CD4-positive, alpha-beta T cell treated with Interleukin-4 for 4 hours (primary cell): Measurements from ENCODE around the gene SPINK13.
"Not testable (repeated sequence)": the region's sequence is repeated elsewhere in the genome, so short reads cannot be mapped to it uniquely, and the experiment has no call there.

Source experiments
- DNase-seq: peaks from one replicate; pipeline ENCODE4 v3.0.0-alpha.2; 2020

Gene SPINK13, protein sequence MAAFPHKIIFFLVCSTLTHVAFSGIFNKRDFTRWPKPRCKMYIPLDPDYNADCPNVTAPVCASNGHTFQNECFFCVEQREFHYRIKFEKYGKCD

DNA sequence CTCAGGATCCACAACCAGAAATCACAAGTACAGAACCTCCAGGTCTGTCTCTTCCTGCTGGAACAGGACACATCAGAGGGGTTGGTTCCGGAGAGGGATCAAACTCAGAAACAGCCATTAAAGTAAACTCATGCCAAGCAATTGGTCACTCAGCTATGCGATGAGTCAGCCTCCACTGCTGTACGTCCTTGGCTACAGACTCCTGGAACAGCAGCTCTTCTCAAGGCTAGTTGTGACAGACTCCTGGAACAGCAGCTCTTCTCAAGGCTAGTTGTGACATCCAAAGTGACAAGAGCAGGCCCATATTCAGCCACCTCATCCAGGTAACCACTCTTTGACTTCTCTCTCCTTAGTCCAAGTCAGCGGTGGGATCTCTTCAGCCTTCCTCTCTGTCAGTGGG lies at the start of gene SPINK13:
Gene SPINK13 (plus strand): TSS at position 229 of the 400 bp plus-strand sequence. CDS start 1,279 bp downstream, outside the sequence.
- no peak for DNase-seq

DNA sequence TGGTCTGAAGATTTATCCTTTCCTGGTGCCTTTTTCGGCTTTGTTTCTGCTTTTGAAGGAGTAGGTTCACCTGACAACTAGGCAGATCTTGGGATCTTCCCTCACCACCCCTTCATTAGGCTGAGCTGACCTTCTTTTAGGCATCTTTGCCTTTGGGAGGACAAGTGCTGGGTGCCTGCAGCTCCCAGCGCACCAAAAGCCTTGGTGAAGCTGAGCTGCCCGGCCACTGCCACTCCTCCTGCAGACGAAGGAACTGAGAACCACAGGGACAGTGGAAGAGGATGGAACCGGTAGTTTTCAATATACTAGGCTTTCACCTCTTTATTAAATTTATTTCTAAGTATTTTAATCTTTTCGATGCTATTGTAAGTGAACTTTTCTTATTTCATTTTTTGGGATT lies 47.1 kb upstream of the SPINK13 start:
- DNase-seq, result no peak

DNA sequence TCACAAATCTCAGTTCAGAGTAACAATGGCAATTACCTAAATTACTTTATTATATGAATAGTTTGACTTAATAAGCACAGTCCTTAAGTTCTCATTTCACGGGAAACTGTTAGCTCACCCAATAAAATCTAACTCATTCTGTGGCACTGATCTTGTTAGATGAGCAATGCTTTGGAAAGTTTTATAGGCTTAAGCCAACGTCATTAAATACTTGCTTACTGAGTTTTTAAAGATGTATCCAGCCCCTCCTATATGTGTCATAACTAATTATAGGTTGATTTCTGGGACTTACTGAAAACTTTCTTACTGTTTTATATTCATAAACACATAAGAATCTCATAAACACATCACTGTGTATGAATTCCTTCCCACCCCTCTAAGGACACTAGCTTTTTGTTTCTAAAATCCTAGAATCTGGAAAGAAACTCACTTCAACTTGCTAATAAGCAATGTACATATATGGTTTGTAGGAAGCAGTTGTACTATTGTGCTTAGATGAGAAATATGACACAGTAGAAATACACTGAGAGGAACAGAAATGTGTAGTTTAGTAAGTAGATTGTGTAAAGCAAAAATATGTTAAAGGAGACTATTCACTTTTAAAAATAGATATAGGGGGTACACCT lies 44.4 kb upstream of the SPINK13 start:
- no peak for DNase-seq

DNA sequence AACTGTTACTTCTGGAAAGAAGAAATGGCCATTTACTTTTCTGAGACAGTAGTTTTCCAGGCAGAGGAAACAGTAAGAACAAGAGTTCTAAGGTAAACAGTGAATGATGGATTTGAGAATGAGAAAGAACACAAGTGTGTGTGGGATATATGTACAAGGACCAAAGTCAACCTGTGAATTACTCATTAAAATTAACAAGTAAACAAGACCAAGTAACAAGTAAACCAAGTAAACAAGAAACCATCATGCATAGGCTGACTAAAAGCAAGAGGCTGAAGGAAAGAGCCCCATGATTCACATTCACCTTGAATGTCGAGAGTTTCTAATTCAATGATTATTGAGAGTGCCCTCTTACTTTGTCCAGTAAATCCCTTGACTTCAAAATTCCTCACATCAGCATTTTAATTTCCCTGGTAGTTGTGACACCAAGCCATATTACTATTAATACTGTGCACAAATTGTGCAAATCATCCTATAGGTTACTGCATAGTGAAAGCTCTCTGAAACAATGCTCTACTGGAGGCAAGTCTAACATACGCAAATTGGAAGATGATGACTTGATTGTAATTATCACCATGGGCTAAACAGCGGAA lies 40.1 kb upstream of the SPINK13 start:
- DNase-seq, result no peak

DNA sequence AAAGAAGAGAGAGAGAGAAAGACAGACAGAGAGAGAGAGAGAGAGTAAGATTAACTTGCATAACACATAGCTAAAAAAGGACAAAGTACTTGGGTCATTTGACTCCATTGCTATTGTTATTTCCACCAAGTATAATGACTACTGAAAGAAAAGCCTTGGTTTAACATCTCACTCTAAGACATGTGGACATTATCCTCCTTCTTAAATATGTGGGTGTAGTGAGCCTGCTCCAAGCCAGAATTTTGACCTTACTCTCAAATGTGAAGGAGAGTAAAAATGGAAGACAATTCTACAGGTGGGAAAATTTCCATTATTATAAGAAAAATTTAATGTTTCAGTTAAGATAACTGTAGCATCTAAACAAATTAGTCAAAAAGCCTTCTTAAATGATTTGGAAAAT lies 38.8 kb upstream of the SPINK13 start:
- DNase-seq, result no peak

DNA sequence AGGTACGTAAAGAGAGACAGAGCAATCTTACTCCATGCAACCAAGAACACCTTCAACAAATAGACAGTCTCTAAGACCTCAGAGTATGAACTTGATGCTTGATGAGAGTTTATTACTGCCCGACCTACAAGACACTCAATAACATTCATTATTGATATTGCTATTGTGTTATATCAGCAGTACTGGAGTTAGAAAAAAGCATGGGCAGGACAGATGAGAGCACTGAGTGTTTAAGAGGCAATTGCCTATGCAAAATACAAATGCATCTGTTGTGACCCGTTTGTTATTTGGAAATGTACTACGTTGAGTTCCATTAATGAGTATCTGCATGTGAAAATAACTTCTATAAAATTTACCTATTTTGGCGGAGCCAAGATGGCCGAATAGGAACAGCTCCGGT lies 38.4 kb upstream of the SPINK13 start:
- no peak for DNase-seq

DNA sequence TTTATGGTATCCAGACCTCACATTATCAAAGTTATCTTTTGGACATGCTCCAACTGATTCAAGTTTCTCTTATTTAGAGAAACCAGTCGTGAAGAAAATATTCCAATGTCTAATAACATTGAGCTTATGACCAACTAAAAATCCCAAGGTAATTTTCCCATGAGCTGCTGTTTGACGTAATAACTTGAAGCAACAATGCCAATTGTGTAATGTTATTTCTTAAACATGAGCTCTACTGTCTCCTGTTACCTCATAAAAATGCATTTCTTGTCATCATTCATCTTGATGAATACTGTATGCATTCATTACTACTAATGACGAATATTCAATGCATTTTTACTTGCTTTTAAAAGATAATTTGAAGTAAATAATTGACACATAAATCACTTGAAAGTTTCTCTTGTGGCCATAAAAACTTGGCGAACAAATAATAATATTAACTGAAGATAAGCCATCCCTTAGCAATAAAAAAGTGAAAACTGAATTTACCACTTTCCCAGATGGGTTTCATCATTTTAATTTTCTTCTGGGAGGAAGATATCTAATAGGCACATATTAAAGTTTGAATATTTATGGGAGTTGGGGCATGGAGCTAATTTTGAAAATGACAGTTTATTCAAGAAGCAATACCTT lies 30.7 kb upstream of the SPINK13 start:
- DNase-seq, result no peak

DNA sequence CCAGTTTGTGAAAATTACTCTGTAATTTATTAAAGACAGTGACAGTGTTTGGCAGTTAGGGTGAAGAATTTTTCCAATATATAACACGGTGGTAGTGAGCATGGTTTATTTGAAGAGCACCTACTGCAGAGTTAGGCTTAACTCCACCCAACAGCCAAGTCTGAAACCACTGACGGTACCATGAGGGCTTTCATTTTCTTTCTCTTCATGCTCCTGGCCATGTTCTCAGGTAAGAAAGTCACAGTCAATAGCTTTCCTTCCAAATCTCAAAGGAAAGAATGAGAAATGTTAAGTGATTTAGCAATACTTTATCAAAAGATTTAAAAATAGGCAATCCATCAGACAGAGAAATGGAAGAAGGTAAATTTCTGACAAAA lies 30.2 kb upstream of the SPINK13 start, which contains the start of gene MARCOL:
Gene MARCOL (plus strand): TSS at position 108 of the 377 bp plus-strand sequence. CDS start 73 bp downstream, at position 181.
- DNase-seq, result no peak

DNA sequence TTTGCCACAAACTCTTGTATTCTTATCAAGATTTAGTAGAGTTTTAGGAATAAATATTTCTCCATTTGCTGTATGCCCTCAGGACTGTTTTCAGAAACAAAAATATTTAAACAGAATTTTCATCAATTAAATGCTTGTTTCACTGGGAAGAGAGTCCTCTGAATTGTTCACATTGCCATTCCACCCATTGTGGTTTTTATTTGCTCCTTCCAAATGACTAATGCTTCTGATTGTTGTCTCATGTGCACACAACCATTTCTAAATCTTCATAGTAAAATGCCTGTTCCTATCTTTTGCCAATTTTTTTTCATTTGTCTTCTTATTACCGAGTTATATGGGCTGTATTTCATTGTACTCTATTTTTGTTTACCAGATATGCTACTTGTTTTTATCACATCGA lies 19.7 kb upstream of the SPINK13 start:
- DNase-seq, result no peak

DNA sequence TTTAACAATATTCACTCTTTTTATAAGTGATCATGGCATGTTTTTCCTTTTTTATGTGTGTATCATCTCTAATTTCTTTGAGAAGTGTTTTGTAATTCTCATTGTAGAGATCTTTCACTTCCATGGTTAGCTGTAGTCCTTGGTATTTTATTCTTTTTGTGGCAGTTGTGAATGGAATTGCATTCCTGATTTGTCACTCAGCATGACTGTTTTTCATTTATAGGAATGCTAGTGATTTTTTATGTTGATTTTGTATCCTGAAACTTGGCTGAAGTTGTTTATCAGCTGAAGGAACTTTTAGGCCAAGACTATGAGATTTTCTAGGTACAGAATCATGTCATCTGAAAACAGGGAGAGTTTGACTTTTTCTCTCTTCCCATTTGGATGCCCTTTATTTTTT lies 13.1 kb upstream of the SPINK13 start:
- no peak for DNase-seq

DNA sequence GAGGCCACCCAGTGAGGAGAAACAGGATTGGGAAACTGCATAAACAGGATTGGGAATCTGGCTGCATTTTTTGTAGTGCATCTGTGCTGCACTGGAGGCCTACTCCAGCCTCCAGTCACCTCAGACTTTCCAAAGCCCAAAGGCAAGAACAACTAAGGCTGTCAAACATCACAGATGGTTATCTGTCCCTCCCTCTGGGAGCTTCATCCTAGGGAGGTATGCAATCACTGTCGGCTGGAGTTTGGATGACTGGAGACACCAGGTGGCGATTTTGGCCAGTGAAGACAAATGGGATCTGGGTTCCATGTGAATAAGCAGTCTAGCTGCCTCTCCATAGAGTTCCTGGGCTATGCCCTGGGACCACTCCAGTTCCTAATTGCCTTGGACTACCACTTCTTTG lies 9.3 kb upstream of the SPINK13 start:
- DNase-seq, result no peak

DNA sequence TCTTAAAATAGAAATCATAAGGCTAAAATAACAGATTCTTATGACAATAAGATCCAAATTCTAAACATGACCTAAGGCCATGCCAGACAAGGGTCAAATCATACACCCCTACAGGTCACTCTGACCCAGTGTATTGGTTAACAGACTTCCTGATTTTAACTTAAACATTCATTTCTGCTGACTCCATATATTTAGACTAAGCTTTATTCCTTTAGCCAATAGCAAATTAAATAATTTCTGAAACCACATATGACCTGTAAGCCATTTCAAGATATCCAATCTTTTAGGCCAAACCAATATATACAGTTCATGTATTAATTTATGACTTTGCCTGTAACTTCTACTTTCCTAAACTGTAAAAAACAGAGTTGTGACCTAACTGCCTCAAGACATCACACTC lies 7.4 kb upstream of the SPINK13 start:
- no peak for DNase-seq

DNA sequence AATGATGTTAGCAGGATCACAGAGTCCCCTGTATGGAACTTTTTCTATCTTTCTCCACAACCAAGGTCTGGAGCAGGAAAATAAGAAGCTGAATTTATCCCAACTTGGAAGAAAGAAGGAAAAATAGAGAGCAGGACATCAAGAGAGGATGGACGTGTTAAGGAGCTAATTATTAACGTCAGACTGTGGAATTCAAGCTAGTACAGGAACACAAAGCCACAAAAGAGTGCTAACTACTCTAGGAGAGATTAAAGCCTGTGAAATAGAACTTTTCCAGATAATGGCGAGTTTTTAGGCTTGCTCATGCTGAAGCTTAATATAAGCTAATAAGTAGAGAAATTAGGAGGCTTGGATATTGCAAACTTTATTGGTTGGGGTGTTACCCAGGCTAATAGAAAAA lies 632 bp upstream of the SPINK13 start:
- no peak for DNase-seq

DNA sequence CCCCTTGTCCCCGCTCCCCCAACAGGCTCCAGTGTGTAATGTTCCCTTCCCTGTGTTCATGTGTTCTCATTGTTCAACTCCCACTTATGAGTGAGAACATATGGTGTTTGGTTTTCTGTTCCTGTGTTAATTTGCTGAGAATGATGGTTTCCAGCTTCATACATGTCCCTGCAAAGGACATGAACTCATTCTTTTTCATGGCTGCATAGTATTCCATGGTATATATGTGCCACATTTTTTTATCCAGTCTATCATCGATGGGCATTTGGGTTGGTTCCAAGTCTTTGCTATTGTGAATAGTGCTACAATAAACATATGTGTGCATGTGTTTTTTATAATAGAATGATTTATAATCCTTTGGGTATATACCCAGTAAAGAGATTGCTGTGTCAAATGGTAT lies 6.5 kb downstream of the SPINK13 start:
- DNase-seq, result not testable (repeated sequence)

DNA sequence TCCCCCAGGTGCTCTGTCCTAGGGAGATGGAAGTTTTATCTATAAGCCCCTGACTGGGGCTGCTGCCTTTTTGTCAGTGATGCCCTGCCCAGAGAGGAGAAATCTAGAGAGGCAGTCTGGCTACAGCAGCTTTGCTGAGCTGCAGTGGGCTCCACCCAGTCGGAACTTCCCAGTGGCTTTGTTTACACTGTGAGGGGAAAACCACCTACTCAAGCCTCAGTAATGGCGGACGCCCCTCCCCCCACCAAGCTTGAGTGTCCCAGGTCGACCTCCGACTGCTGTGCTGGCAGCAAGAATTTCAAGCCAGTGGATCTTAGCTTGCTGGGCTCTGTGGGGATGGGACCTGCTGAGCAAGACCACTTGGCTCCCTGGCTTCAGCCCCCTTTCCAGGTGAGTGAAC lies 12.3 kb downstream of the SPINK13 start:
- DNase-seq, result not testable (repeated sequence)

DNA sequence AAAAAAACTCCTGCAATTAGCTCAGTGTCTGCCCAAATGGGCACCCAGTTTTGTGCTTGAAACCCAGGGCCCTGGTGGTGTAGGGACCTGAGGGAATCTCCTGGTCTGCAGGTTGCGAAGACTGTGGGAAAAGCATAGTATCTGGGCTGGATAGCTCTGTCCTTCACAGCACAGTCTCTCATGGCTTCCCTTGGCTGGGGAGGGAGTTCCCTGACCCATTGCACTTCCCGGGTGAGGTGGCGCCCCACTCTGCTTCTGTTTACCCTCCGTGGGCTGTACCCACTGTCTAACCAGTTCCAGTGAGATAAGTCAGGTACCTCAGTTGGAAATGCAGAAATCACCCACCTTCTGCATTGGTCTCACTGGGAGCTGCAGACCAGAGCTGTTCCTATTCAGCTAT lies 12.7 kb downstream of the SPINK13 start:
- not testable (repeated sequence) for DNase-seq

DNA sequence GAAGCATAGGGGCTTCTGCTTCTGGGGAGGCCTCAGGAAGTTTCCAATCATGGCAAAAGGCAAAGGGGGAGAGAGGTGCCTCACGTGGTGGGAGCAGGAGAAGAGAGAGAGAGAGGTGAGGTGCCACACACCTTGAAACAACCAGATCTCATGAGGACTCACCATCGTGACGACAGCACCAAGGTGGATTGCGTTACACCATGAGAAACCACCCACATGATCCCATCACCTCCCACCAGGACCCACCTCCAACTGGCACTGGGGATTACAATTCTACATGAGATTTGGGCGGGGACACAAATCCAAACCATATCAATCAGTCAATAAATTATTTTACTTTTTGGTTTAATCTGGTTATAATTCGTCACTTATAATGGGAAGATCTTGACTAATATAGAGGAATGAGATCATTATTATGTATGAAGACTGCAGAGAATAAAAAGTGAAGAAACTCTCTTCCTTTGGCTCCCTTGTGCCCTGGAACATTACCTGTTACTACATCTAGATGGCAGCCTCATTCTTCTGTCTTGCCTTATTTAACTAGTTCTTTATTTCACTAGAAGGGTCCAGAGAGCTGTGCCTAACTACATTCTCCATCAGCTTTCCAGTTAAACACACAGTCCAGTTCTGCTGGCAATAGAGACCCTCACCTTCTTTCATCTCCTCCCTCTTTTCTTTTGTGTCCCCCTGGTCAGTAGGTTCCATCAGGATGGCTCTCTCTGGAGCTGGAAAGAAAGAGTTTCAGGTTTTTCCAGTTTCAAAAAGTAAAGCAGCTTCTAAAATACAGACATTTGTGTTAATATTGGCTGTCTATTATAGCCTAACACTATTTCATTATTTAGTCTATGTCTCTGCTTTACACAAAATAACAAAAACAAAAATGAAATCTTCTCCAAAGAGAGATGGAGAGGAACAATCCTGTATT lies 21.9 kb downstream of the SPINK13 start:
- no peak for DNase-seq

DNA sequence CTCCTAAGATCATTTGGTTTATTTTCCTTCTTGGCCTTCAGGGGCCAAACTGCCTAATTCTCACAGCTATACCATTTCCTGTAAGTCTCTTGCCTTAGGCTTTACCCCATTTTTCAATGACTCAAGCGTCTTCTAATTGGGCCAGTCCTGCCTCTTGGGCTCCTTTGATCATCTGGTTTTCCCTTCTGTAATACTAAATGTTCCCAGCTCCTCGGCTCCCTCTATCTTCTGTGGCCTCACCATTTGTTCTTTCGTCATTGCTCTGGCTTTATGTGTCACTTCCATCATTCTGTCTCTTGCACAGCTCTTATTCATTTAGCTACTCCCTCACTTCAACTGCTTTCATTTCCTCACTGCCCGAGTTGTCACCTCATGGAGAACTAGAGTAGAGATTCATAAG lies 29.1 kb downstream of the SPINK13 start:
- no peak for DNase-seq

DNA sequence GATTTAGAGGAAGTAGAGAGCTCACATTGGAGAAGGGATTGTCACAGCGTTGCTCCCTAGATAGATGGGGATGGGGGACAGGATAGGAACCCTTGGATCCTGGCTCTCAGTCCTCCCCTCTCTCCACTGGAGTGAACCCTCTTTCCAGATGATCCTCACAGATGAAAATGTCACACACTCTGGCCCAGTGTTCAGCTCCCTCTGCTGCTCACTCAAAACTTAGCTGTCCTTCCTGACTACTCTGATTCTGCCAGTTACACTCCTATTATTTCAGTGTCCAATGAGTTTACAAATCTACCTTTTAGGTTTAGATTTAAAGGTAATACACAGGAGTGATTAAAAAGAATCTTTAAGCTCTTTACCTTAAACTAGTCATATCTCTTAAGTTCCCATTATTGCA lies 37.9 kb downstream of the SPINK13 start:
- DNase-seq, result no peak

DNA sequence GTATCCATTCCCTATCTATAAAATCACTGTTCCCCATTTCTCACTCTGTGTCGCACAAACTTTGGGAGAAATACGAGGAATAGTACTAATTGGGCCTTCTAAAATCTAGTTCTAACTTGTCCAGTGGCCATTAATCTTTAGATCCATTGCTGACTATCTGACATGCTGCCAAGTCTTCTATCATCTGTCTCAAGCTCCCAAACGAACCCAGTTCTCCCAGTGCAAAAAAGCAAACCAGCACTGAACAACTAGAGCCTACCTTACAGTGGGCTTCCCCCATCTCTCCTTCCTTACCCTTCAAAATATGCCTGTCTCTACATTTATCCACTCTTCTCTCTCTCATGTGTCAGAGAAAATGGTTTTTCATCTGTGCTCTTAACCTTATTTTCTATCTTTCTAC lies 40.4 kb downstream of the SPINK13 start:
- no peak for DNase-seq

DNA sequence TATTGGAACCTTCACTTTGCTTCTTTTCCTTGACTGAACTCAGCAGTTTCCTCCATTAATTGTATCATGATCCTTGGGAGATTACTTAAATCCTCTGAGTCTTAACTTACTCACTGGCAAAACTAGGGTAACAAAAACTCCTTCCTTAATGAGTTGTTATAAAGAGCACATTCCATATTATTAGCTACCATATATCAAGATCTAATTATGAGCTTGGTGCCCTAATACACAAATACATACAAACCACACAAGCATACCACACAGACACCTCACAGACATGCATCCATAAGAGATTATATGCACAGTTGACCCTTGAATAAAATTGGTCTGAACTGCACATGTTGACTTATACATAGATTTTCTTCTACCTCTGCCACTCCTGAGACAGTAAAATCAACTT lies 41.2 kb downstream of the SPINK13 start:
- no peak for DNase-seq

DNA sequence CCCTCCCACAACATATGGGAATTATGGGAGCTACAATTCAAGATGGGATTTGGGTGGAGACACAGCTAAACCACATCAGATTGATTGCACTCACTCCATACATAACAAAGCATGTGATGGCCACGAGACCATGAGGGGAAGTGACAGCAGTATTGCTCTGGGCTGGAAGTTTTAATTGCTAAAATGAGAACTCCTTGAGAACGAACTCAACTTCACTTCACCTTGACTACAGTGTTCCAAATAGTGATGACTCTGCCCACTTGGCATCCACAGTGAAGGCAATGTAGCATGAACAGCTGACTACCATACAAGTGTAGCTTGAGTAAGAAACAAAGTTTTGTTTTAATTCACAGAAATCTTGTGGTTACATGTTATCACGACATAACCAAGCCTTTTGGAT lies 42.9 kb downstream of the SPINK13 start:
- no peak for DNase-seq

DNA sequence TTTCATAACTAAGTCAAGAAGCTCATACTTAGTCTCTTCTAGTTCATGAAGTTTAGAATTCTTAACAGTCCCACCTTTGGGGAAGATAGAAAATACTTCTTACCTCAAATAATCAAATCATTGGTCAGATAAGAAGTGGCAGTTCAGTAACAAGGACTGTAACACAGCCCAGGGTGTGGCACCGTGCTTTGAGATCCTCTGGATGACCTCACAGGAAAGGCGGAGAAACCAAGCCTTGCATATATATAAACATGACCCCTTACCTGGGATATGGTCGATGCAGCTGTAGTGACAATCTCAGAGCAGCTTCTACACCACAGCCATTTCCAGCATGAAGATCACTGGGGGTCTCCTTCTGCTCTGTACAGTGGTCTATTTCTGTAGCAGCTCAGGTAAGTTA lies 43.6 kb downstream of the SPINK13 start, which contains the start of gene SPINK7:
Gene SPINK7 (plus strand): TSS at position 271 of the 400 bp plus-strand sequence. CDS start 61 bp downstream, at position 332.
- DNase-seq, result no peak
